Caco-2 (cell line): Measurements from ENCODE around the gene PPP4R2. TPM values are rescaled to one million over a fixed set of nuclear protein-coding genes. Genes with fewer than 3 reads are reported as not detected.
A peak's percentile ranks its signal among the peaks of the same experiment; 100 is the strongest.

ENCODE experiments used
- BruUV-seq: library from RNA; stranded (reverse); fragments of 400-500 nt; replicated peaks from 2 replicates; lab custom pipeline; 2021; lab: Mats Ljungman, UMichigan
- CTCF ChIA-PET: fragments of 300-600 bp; sonication (Branson Sonifier 250); formaldehyde crosslinking; loops from one replicate; lab custom pipeline; 2022; ENCODE audit warnings: antibody characterized with exemption; lab: Charles Lee
- POLR2A ChIA-PET: fragments of 300-600 bp; sonication (Branson Sonifier 250); formaldehyde crosslinking; loops from one replicate; lab custom pipeline; 2022; ENCODE audit warnings: antibody characterized with exemption; lab: Charles Lee
- DNase-seq, 2 experiments: peaks; one replicate each; pipeline versions ENCODE4 v3.0.0 to v3.0.0-alpha.2; 2020 to 2022
- H3K27me3 ChIP-seq: replicated peaks from 2 replicates; pipeline ENCODE4 v1.6.0; 2011; ENCODE audit warnings: low read length; ENCODE audit not compliant: control insufficient read depth, insufficient read depth
- H3K36me3 ChIP-seq: 2 replicates; pipeline ENCODE4 v1.5.1; 2011; ENCODE audit warnings: low read length; ENCODE audit not compliant: control insufficient read depth, insufficient read depth
- H3K4me1 ChIP-seq: fragments of 250-450 bp; sonication (Bioruptor Pico); 2 replicates; pipeline ENCODE4 v1.5.1; 2020; ENCODE audit warnings: mild to moderate bottlenecking
- H3K4me3 ChIP-seq: 2 replicates; pipeline ENCODE4 v1.5.1; 2011; ENCODE audit warnings: low read depth, mild to moderate bottlenecking, control low read depth, low read length
- H3K9me3 ChIP-seq: fragments of 250-450 bp; sonication (Bioruptor Pico); 2 replicates; pipeline ENCODE4 v1.5.1; 2020; ENCODE audit warnings: mild to moderate bottlenecking, moderate library complexity
- H3K27ac Mint-ChIP-seq: one replicate; pipeline ENCODE4 v1.8.0; 2022; ENCODE audit warnings: mixed read lengths; ENCODE audit not compliant: unreplicated experiment
- H3K27me3 Mint-ChIP-seq: one replicate; pipeline ENCODE4 v1.8.0; 2022; ENCODE audit warnings: mixed read lengths; ENCODE audit not compliant: insufficient read depth, unreplicated experiment
- H3K36me3 Mint-ChIP-seq: one replicate; pipeline ENCODE4 v1.8.0; 2022; ENCODE audit warnings: mild to moderate bottlenecking, mixed read lengths; ENCODE audit not compliant: insufficient read depth, unreplicated experiment
- H3K4me1 Mint-ChIP-seq: one replicate; pipeline ENCODE4 v1.8.0; 2022; ENCODE audit warnings: low read depth, mixed read lengths; ENCODE audit not compliant: unreplicated experiment
- H3K4me3 Mint-ChIP-seq: one replicate; pipeline ENCODE4 v1.8.0; 2022; ENCODE audit warnings: mild to moderate bottlenecking, moderate library complexity, mixed read lengths; ENCODE audit not compliant: unreplicated experiment
- H3K9me3 Mint-ChIP-seq: one replicate; pipeline ENCODE4 v1.8.0; 2022; ENCODE audit warnings: mixed read lengths; ENCODE audit not compliant: unreplicated experiment
- intact Hi-C: fragments of 100-400 bp; cut with micrococcal nuclease; formaldehyde crosslinking; loops from one replicate; pipeline ENCODE4 v1.10.0; 2022; ENCODE audit not compliant: unreplicated experiment
- total RNA-seq: library from RNA; stranded (reverse); gene quantifications from 2 replicates; pipeline ENCODE4 v1.2.3, GENCODE V29; 2022
- TF ChIP-seq, protein P1 (sequence below), 2 experiments: fragments of 200-600 bp in 1 of 2; IDR thresholded peaks; 1 replicate in 1 of 2; 2 replicates in 1 of 2; pipeline versions ENCODE4 v1.5.1 to v1.8.0; 2011 to 2022; ENCODE audit warnings: antibody characterized with exemption in 1 of 2, control low read depth in 1 of 2, inconsistent platforms in 1 of 2, low read depth in 1 of 2, low read length in 1 of 2, mild to moderate bottlenecking in 1 of 2, moderate library complexity in 1 of 2; ENCODE audit not compliant: insufficient read depth in 1 of 2, severe bottlenecking in 1 of 2, unreplicated experiment in 1 of 2

The PPP4R2 gene
- total RNA-seq, 1 experiment from 2014 or later: 91.3 TPM

DNA sequence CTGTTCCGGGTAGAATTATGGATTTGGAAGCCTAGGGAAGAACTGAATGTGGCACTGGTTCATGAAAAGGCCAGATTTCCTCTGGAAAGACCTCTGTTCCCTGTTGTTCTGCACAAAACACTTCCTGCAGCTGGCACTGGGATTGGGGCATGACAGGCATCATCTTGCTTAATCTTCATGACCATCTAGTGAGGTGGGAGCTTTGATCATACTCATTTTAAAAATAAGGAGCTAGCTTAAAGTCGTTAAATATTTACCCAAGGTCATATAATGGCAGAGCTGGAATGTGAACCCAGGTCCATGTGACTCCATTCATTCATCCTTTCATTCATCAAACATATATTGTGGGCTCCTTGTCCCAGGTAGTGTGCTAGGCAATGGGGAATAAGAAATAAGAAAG is 105.3 kb downstream of the PPP4R2 start:
- H3K4me1 ChIP-seq: peaks cover 11% of the 10 kb centered on the region
- no peaks in the 10 kb centered on the region for H3K36me3 ChIP-seq
- H3K4me3 ChIP-seq: no peak overlapping the region
- Mint-ChIP-seq H3K4me1 (peaks cover 29% of the 10 kb centered on the region), H3K4me3 (no peak overlapping the region), H3K9me3 (no peaks in the 10 kb centered on the region), H3K36me3 (peaks cover 8% of the 10 kb centered on the region), H3K27ac (peak overlapping the region; percentile 80), H3K27me3 (no peaks in the 10 kb centered on the region)
- POLR2A ChIA-PET: no interaction called here
- CTCF ChIA-PET: interaction anchor here (1.1 to 1.7 kb wide), 3 partner anchors 77 to 400 kb away, joined by 3 to 5 read pairs (median 4); no protein-coding TSS in a partner anchor
- H3K9me3 ChIP-seq: no peaks in the 10 kb centered on the region
- TF ChIP-seq, protein P1, sequence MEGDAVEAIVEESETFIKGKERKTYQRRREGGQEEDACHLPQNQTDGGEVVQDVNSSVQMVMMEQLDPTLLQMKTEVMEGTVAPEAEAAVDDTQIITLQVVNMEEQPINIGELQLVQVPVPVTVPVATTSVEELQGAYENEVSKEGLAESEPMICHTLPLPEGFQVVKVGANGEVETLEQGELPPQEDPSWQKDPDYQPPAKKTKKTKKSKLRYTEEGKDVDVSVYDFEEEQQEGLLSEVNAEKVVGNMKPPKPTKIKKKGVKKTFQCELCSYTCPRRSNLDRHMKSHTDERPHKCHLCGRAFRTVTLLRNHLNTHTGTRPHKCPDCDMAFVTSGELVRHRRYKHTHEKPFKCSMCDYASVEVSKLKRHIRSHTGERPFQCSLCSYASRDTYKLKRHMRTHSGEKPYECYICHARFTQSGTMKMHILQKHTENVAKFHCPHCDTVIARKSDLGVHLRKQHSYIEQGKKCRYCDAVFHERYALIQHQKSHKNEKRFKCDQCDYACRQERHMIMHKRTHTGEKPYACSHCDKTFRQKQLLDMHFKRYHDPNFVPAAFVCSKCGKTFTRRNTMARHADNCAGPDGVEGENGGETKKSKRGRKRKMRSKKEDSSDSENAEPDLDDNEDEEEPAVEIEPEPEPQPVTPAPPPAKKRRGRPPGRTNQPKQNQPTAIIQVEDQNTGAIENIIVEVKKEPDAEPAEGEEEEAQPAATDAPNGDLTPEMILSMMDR (IDR thresholded peaks at IDR 0.05; ENCODE audit: insufficient read depth in 1 of 2, low read depth in 1 of 2, low read length in 1 of 2, severe bottlenecking in 1 of 2, unreplicated experiment in 1 of 2): no peak
- no peaks in the 10 kb centered on the region for H3K27me3 ChIP-seq
- DNase-seq: peak in 1 of 2 experiments; percentile 24
- intact Hi-C loops: loop anchor here (1.0 to 5.0 kb wide), 7 partner anchors 46 to 400 kb away; no protein-coding TSS in a partner anchor
- no TSS peak for BruUV-seq

DNA sequence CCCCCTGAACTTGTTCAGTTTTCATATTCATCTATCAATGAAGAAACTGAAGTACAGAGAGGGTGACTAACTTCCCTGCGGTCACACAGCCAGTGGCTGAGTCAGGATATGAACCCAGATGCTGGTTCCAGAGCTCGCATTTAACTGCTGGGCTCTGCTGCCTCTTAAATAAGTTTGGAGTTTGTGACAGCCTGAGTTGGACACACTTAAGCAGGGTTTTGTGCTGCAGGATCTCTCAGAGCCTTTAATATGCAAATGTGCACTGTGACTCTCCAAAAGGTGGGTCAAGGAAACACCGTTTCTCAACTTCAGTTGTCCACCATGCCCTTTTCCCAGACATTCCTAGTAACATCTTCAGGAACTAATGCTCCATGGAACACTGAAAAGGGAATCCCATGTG is 110.6 kb downstream of the PPP4R2 start:
- DNase-seq: no peak
- intact Hi-C loops: no loop called here
- POLR2A ChIA-PET: no interaction called here
- H3K36me3 Mint-ChIP-seq: peaks cover 13% of the 10 kb centered on the region
- no peaks in the 10 kb centered on the region for H3K9me3 ChIP-seq
- no peak overlapping the region for H3K27ac Mint-ChIP-seq
- peaks cover 6% of the 10 kb centered on the region for H3K4me1 Mint-ChIP-seq
- H3K4me3 ChIP-seq: no peak overlapping the region
- H3K4me1 ChIP-seq: peaks cover under 1% of the 10 kb centered on the region; the same call in 1 of the 2 replicates
- no peaks in the 10 kb centered on the region for H3K36me3 ChIP-seq
- no peaks in the 10 kb centered on the region for H3K27me3 Mint-ChIP-seq
- H3K4me3 Mint-ChIP-seq: no peak overlapping the region
- TF ChIP-seq, protein P1 (IDR thresholded peaks at IDR 0.05; ENCODE audit: insufficient read depth in 1 of 2, low read depth in 1 of 2, low read length in 1 of 2, severe bottlenecking in 1 of 2, unreplicated experiment in 1 of 2): no peak
- no peaks in the 10 kb centered on the region for H3K27me3 ChIP-seq
- no TSS peak for BruUV-seq
- CTCF ChIA-PET: no interaction called here
- no peaks in the 10 kb centered on the region for H3K9me3 Mint-ChIP-seq

DNA sequence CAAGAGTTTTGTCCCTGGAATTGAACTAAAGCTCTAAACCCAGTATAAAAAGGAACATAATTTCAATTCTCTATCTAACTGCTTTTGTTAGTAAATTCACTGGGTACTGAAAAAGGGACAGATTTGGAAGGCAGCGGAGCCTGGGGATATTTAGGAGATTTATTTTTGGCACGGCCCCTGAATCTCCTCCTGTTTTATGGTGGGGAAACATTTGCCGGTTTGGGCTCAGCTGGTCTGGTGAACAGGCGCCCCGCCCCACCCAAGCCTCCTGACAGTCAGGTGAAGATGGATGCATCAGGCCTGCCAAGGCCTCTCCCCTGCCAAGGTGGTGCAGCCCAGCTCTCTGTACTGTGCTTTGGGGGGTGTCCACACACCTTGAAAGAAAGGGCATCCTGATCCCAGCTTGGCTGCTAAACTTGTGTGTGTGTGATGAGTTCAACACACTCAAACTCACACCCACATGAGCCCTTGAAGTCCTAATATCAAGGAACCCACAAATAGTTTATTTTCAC is 111.1 kb downstream of the PPP4R2 start:
- CTCF ChIA-PET: no interaction called here
- TF ChIP-seq, protein P1 (IDR thresholded peaks at IDR 0.05; ENCODE audit: insufficient read depth in 1 of 2, low read depth in 1 of 2, low read length in 1 of 2, severe bottlenecking in 1 of 2, unreplicated experiment in 1 of 2): no peak
- Mint-ChIP-seq H3K4me3 (no peak overlapping the region), H3K9me3 (no peaks in the 10 kb centered on the region), H3K27me3 (no peaks in the 10 kb centered on the region), H3K27ac (no peak overlapping the region), H3K36me3 (peaks cover 8% of the 10 kb centered on the region), H3K4me1 (peaks cover under 1% of the 10 kb centered on the region)
- Histone ChIP-seq H3K27me3 (no peaks in the 10 kb centered on the region), H3K9me3 (no peaks in the 10 kb centered on the region), H3K4me1 (no peaks in the 10 kb centered on the region), H3K4me3 (no peak overlapping the region), H3K36me3 (no peaks in the 10 kb centered on the region)
- no peak for DNase-seq
- intact Hi-C loops: no loop called here
- no TSS peak for BruUV-seq
- POLR2A ChIA-PET: no interaction called here
